Suprapubic skin (tissue), 4 donors: ENCODE data around the gene RBPMS2. TPM values are rescaled to one million over a fixed set of nuclear protein-coding genes. Genes with fewer than 3 reads are reported as not detected.

Source experiments
- DNase-seq, 2 donors: peaks; one replicate each; pipeline ENCODE4 v3.0.0-alpha.2; 2019; ENCODE audit warnings: low spot score in 2 of 2
- H3K27ac ChIP-seq: fragments of 200-600 bp; sonication (generic); one replicate; pipeline ENCODE4 v1.5.1; 2019
- H3K27me3 ChIP-seq: fragments of 200-600 bp; sonication (generic); one replicate; pipeline ENCODE4 v1.5.1; 2019
- H3K36me3 ChIP-seq: fragments of 200-600 bp; sonication (generic); one replicate; pipeline ENCODE4 v1.5.1; 2019
- H3K4me1 ChIP-seq: fragments of 200-600 bp; sonication (generic); one replicate; pipeline ENCODE4 v1.5.1; 2019
- H3K4me3 ChIP-seq: fragments of 200-600 bp; sonication (generic); one replicate; pipeline ENCODE4 v1.5.1; 2019; ENCODE audit warnings: mild to moderate bottlenecking
- H3K9me3 ChIP-seq: fragments of 200-600 bp; sonication (generic); one replicate; pipeline ENCODE4 v1.5.1; 2019
- CTCF ChIP-seq, 2 donors: fragments of 200-600 bp in 1 of 2; fragments of 450-650 bp in 1 of 2; sonication (generic) in 1 of 2; IDR thresholded peaks; one replicate each; pipeline ENCODE4 v1.5.1; 2016 to 2019; ENCODE audit warnings: antibody characterized with exemption in 2 of 2, mild to moderate bottlenecking in 1 of 2, moderate library complexity in 1 of 2
- EP300 ChIP-seq: sonication (generic); formaldehyde crosslinking; IDR thresholded peaks from one replicate; pipeline ENCODE4 v1.6.1; 2017; ENCODE audit warnings: antibody characterized with exemption
- POLR2A ChIP-seq, 2 donors: fragments of 450-650 bp; IDR thresholded peaks; one replicate each; pipeline ENCODE4 v1.6.1; 2017; ENCODE audit warnings: antibody characterized with exemption in 2 of 2, mild to moderate bottlenecking in 2 of 2, moderate library complexity in 2 of 2
- POLR2AphosphoS5 ChIP-seq, 3 donors: sonication (generic); formaldehyde crosslinking; IDR thresholded peaks; one replicate each; pipeline ENCODE4 v1.6.1; 2017; ENCODE audit warnings: antibody characterized with exemption in 3 of 3
- WGBS: methylation state at CpG from one replicate; pipeline ENCODE4 v1.1.5; 2018; 5-methylcytosine and 5-hydroxymethylcytosine counted together
- total RNA-seq, 4 donors: library from RNA; depleted of rRNA; stranded (reverse); fragments of >200 nt; gene quantifications; one replicate each; pipeline ENCODE4 v1.1.0, GENCODE V29; 2016

The RBPMS2 gene
- total RNA-seq, 4 donors from 2014 or later = 0.68 to 1.1 (median 0.79) TPM

GRCh38 chr15:64732156-64732860 is 43.1 kb downstream of the RBPMS2 start:
- TF ChIP-seq EP300 (no peak), POLR2AphosphoS5 (IDR thresholded peaks at IDR 0.05) (no peak), POLR2A (IDR thresholded peaks at IDR 0.05) (no peak), CTCF (IDR thresholded peaks at IDR 0.05) (no peak)
- 70% methylated on average over 7 of the region's 7 CpGs for WGBS
- H3K4me1 ChIP-seq = peaks cover 6% of the 10 kb centered on the region
- no peak overlapping the region for H3K27ac ChIP-seq
- no peaks in the 10 kb centered on the region for H3K9me3 ChIP-seq
- no peak overlapping the region for H3K4me3 ChIP-seq
- H3K27me3 ChIP-seq = no peaks in the 10 kb centered on the region
- H3K36me3 ChIP-seq = no peaks in the 10 kb centered on the region
- no peak for DNase-seq

GRCh38 chr15:64731805-64732151 is 43.6 kb downstream of the RBPMS2 start:
- Histone ChIP-seq H3K27me3 (no peaks in the 10 kb centered on the region), H3K9me3 (no peaks in the 10 kb centered on the region), H3K27ac (no peak overlapping the region), H3K4me1 (peaks cover 6% of the 10 kb centered on the region), H3K36me3 (no peaks in the 10 kb centered on the region), H3K4me3 (no peak overlapping the region)
- no peak for TF ChIP-seq POLR2AphosphoS5 (IDR thresholded peaks at IDR 0.05)
- no peak for TF ChIP-seq POLR2A (IDR thresholded peaks at IDR 0.05)
- TF ChIP-seq EP300 = no peak
- no peak for TF ChIP-seq CTCF (IDR thresholded peaks at IDR 0.05)
- WGBS = 49% methylated on average over 9 of the region's 9 CpGs
- DNase-seq = no peak

DNA sequence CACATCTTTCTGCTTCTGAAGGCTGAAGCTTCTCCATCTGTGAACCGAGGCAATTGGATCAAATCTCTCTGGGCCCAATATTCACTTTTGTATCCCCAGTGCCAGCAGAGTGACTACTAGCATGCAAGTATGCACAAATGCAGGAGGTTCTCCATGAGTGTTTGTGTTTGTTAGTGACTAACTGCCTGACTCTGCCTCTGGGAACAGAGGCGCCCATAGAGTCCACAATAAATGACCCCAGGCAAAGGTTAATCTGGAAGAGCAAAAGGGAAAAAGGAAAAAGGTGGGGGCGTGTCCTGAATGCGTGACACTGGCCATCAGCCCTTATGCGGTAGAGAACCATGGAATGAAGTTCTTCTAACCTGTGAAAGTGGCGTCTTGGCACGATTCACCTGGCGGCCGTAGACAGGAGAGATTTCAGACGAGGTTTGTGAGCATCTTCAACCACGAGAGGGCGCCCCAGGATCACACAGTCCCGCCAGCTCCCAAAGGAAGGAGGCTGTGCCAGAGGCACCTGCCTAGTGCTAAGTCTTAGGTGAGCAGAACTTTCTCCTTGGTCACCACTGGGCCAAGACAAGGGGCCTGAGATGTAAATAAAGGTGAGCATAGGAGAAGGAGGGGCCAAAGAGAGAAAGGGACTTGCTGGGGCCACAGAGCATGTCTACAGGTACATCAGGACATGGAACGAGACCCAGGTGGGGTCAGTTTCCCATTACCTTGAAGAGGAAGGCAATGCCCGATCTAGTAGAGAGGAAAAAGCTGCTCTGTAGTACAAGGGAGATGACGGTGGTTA is 44.2 kb downstream of the RBPMS2 start:
- DNase-seq = peak; percentile 90 to 92

GRCh38 chr15:64730151-64730550 is 45.2 kb downstream of the RBPMS2 start:
- peaks cover 6% of the 10 kb centered on the region for H3K4me1 ChIP-seq
- no peak overlapping the region for H3K4me3 ChIP-seq
- H3K27me3 ChIP-seq = no peaks in the 10 kb centered on the region
- H3K36me3 ChIP-seq = no peaks in the 10 kb centered on the region
- DNase-seq = no peak
- no peak for TF ChIP-seq EP300
- WGBS = 96% methylated on average over 5 of the region's 5 CpGs
- no peak overlapping the region for H3K27ac ChIP-seq
- H3K9me3 ChIP-seq = no peaks in the 10 kb centered on the region

More for the DNA sequence above, 44.2 kb downstream of the RBPMS2 start:
- H3K36me3 ChIP-seq = no peaks in the 10 kb centered on the region
- WGBS = 28% methylated on average over 12 of the region's 16 CpGs
- TF ChIP-seq POLR2AphosphoS5 (IDR thresholded peaks at IDR 0.05) (no peak), CTCF (IDR thresholded peaks at IDR 0.05) (peak; percentile 81 to 92), EP300 (no peak)
- H3K27me3 ChIP-seq = no peaks in the 10 kb centered on the region
- no peak overlapping the region for H3K4me3 ChIP-seq
- H3K4me1 ChIP-seq = peaks cover 6% of the 10 kb centered on the region
- H3K9me3 ChIP-seq = no peaks in the 10 kb centered on the region
- no peak overlapping the region for H3K27ac ChIP-seq

- H3K27me3 ChIP-seq = no peaks in the 10 kb centered on the region
- TF ChIP-seq EP300 = no peak
Observed at GRCh38 chr15:64720188-64720587, 55.2 kb downstream of the RBPMS2 start.

DNA sequence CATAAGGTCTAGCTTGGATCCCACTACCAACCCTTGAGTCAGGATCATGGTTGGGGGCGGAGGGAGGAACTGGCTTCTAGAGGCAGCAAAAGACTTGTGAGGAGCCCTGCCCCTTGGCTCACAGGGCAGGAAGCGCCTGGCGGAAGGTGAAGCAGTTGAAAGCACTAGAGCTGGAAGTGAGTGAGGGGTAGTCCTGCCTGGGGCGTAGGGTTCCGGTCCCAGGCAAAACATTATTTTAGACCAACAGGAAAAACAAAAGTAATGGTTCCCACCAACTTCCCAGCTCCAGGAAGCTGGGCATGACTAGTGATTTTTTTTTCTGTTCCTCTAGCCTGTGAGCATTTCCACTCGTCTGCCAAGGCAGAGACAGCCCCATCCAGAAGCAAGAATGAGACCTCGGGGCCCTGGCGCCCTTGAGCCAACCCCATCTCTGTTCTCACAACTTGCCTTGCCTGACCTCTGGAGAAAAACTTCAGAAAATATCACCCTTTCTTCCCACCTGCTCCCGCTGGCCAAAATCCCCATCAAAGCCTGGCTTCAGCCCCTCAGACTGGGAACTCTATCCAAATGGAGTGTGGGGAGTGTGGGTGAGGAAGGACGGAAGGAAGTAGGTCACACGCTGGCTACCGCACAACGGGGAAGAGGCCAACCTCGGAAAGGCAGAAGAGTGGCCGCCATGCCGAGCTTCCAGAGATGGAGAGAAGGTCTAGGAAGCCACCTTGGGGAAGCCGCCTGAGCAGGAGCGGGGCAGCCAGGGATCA is 57.5 kb downstream of the RBPMS2 start:
- no peaks in the 10 kb centered on the region for H3K27me3 ChIP-seq
- no peaks in the 10 kb centered on the region for H3K4me1 ChIP-seq
- H3K36me3 ChIP-seq = no peaks in the 10 kb centered on the region
- WGBS = 71% methylated on average over 18 of the region's 18 CpGs
- H3K4me3 ChIP-seq = peak overlapping the region; percentile 10
- peak overlapping the region; percentile 29 for H3K27ac ChIP-seq
- no peaks in the 10 kb centered on the region for H3K9me3 ChIP-seq
- DNase-seq = no peak
- TF ChIP-seq EP300 = no peak
- no peak for TF ChIP-seq POLR2AphosphoS5 (IDR thresholded peaks at IDR 0.05)
- no peak for TF ChIP-seq CTCF (IDR thresholded peaks at IDR 0.05)
- no peak for TF ChIP-seq POLR2A (IDR thresholded peaks at IDR 0.05)

More at GRCh38 chr15:64720188-64720587, 55.2 kb downstream of the RBPMS2 start:
- no peak overlapping the region for H3K27ac ChIP-seq
- no peak for DNase-seq
- no peak overlapping the region for H3K4me3 ChIP-seq
- no peaks in the 10 kb centered on the region for H3K36me3 ChIP-seq
- no peaks in the 10 kb centered on the region for H3K4me1 ChIP-seq
- H3K9me3 ChIP-seq = no peaks in the 10 kb centered on the region
- WGBS = 84% methylated on average over 3 of the region's 3 CpGs
